AG04450 (cell line): Measurements from ENCODE around the gene CFAP43. TPM values are rescaled to one million over a fixed set of nuclear protein-coding genes. Genes with fewer than 3 reads are reported as not detected.

Experiments
- CTCF ChIA-PET: fragments of 300-600, 350-600 bp; formaldehyde crosslinking; extraction: SDS; loops from one replicate; lab custom pipeline; 2022; ENCODE audit warnings: antibody characterized with exemption, inconsistent platforms; lab: Charles Lee
- POLR2A ChIA-PET: fragments of 350-600 bp; formaldehyde crosslinking; extraction: SDS; loops from one replicate; lab custom pipeline; 2021; ENCODE audit warnings: antibody characterized with exemption, inconsistent platforms; lab: Yijun Ruan, JAX
- DNase-seq: peaks from one replicate; pipeline ENCODE4 v3.0.0-alpha.2; 2011; ENCODE audit warnings: low read depth, low spot score
- H3K27ac ChIP-seq: one replicate; pipeline ENCODE4 v1.5.1; 2012; ENCODE audit warnings: low read depth, low read length, control low read depth
- H3K27me3 ChIP-seq: one replicate; pipeline ENCODE4 v1.6.0; 2012; ENCODE audit warnings: low read length; ENCODE audit not compliant: control insufficient read depth, insufficient read depth
- H3K4me3 ChIP-seq: 2 replicates; pipeline ENCODE4 v1.5.1; 2011; ENCODE audit warnings: mild to moderate bottlenecking, low read depth, low read length, control low read depth
- H3K9me3 ChIP-seq: 2 replicates; pipeline ENCODE4 v1.5.1; 2012; ENCODE audit warnings: low read length; ENCODE audit not compliant: control insufficient read depth, insufficient read depth
- polyA plus RNA-seq: library from polyadenylated mRNA; depleted of rRNA; stranded (reverse); fragments of >200 nt; gene quantifications from 2 replicates; pipeline ENCODE4 v1.2.3, GENCODE V29; 2011
- TF ChIP-seq, protein P1 (sequence below): IDR thresholded peaks from 2 replicates; pipeline ENCODE4 v1.5.1; 2011; ENCODE audit warnings: low read depth, low read length, control low read depth, inconsistent platforms

The CFAP43 gene
- polyA plus RNA-seq, 1 experiment: 0.07 TPM

GRCh38 chr10:104139221-104139620 is 92.9 kb downstream of the CFAP43 start:
- POLR2A ChIA-PET: no interaction called here
- TF ChIP-seq, protein P1, sequence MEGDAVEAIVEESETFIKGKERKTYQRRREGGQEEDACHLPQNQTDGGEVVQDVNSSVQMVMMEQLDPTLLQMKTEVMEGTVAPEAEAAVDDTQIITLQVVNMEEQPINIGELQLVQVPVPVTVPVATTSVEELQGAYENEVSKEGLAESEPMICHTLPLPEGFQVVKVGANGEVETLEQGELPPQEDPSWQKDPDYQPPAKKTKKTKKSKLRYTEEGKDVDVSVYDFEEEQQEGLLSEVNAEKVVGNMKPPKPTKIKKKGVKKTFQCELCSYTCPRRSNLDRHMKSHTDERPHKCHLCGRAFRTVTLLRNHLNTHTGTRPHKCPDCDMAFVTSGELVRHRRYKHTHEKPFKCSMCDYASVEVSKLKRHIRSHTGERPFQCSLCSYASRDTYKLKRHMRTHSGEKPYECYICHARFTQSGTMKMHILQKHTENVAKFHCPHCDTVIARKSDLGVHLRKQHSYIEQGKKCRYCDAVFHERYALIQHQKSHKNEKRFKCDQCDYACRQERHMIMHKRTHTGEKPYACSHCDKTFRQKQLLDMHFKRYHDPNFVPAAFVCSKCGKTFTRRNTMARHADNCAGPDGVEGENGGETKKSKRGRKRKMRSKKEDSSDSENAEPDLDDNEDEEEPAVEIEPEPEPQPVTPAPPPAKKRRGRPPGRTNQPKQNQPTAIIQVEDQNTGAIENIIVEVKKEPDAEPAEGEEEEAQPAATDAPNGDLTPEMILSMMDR: peak; percentile 59
- Histone ChIP-seq H3K27me3 (peaks cover 3% of the 10 kb centered on the region), H3K4me3 (no peak overlapping the region), H3K9me3 (no peaks in the 10 kb centered on the region), H3K27ac (no peak overlapping the region)
- no peak for DNase-seq
- CTCF ChIA-PET: interaction anchor here (0.5 to 1.9 kb wide), 7 partner anchors 8 to 254 kb away, joined by 3 to 9 read pairs (median 3); partner anchors contain the start of gene SFR1

GRCh38 chr10:104138131-104138530 is 94.0 kb downstream of the CFAP43 start:
- TF ChIP-seq, protein P1: no peak
- ChIA-PET POLR2A (no interaction called here), CTCF (interaction anchor here (1.2 kb wide), 1 partner anchor 9 kb away, joined by 6 read pairs; no protein-coding TSS in a partner anchor)
- DNase-seq: no peak
- no peaks in the 10 kb centered on the region for H3K9me3 ChIP-seq
- no peak overlapping the region for H3K4me3 ChIP-seq
- H3K27me3 ChIP-seq: no peaks in the 10 kb centered on the region
- H3K27ac ChIP-seq: no peak overlapping the region

GRCh38 chr10:104130041-104130440 is 102.1 kb downstream of the CFAP43 start:
- H3K27me3 ChIP-seq: peaks cover 5% of the 10 kb centered on the region
- POLR2A ChIA-PET: no interaction called here
- TF ChIP-seq, protein P1: no peak
- DNase-seq: no peak
- no peaks in the 10 kb centered on the region for H3K9me3 ChIP-seq
- CTCF ChIA-PET: interaction anchor here (0.9 to 1.4 kb wide), 2 partner anchors 9 to 10 kb away, joined by 3 to 5 read pairs; partner anchors contain the start of gene SFR1
- no peak overlapping the region for H3K4me3 ChIP-seq
- H3K27ac ChIP-seq: no peak overlapping the region

DNA sequence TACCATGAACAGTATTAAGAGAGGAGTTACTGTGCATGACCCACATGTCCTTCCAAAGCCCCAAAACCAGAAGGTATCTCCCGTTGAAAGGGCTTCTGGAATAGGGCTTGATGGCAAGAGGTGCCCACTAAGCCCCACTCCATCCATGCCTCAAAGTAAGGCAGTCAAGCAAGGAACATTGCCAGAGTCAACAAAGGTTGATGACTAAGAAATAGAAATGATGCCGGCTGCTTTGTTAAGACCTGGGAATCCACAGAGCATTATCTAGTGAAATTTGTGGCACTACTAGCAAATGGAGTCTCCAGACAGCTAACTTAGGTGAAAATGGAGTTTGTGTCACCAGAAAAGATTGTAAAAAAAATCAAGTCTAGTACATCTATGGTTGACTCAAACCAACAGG is 104.0 kb downstream of the CFAP43 start:
- DNase-seq: no peak
- ChIA-PET CTCF (no interaction called here), POLR2A (no interaction called here)
- H3K9me3 ChIP-seq: no peaks in the 10 kb centered on the region
- H3K27ac ChIP-seq: no peak overlapping the region
- H3K27me3 ChIP-seq: peaks cover 5% of the 10 kb centered on the region
- no peak overlapping the region for H3K4me3 ChIP-seq
- TF ChIP-seq, protein P1: no peak

DNA sequence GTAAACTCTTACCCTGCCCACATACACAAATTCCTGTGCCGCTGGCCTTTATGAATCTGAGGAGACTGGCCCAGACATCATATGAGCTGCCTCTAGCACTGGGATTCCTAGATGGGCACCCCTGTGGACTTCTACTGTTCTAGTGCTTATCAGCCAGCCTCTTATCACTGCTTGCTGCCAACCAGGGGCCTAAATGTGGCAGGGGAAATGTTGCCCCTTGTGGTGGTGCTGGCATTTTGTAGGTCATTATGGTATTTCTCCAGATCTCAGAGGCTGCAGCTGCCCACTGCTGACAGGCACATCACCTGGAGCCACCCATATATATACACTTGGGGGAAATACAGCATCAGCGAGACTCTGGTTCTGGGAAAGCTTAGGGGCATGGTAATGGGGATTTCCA is 104.8 kb downstream of the CFAP43 start:
- H3K9me3 ChIP-seq: no peaks in the 10 kb centered on the region
- TF ChIP-seq, protein P1: 0 out of 2 replicates have a peak, but pooled peaks have one; percentile 13
- no peak for DNase-seq
- no peak overlapping the region for H3K27ac ChIP-seq
- H3K4me3 ChIP-seq: no peak overlapping the region
- H3K27me3 ChIP-seq: no peaks in the 10 kb centered on the region
- POLR2A ChIA-PET: no interaction called here
- CTCF ChIA-PET: interaction anchor here (0.9 kb wide), 1 partner anchor 12 kb away, joined by 3 read pairs; no protein-coding TSS in a partner anchor
